Measurements from ENCODE around the gene PRKAG2.

Gene PRKAG2

GRCh38 chr7:151590071-151590849, 286.7 kb downstream of the PRKAG2 start:
- no peak overlapping the region for H3K4me2 ChIP-seq (ENCODE audit: low read length)
- no peaks in the 10 kb centered on the region for H3K27me3 ChIP-seq (ENCODE audit: low read depth, low read length)
- no peak overlapping the region for H3K9ac ChIP-seq (ENCODE audit: low read length)

DNA sequence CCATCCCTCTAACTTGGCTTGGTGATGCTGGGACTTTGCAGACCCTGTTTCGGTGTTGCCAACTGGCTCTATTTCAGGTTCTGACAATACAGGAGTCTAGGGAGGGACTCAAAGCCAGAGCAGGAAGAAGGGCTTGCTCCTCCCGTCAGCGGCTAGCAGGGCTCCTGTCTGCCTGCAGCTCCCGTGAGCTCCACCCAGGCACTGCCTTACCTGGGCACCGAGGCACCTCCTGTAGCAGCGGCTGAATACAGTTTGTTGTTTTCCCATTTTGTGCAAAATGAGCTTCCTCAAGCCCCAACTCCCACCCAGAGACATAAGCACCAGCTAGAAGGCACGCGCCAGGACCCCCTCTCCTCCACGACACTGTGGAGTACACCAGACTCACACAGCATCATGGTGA, 287.9 kb downstream of the PRKAG2 start:
- no peak for TF ChIP-seq EZH2phosphoT487 (IDR thresholded peaks at IDR 0.05; ENCODE audit: low read depth)
- TF ChIP-seq CTCF (IDR thresholded peaks at IDR 0.05; ENCODE audit: low read depth, low read length) = no peak
- no peaks in the 10 kb centered on the region for H3K4me1 ChIP-seq (ENCODE audit: low read length)

More at GRCh38 chr7:151590071-151590849, 286.7 kb downstream of the PRKAG2 start:
- Histone ChIP-seq H3K36me3 (replicated peaks; ENCODE audit: low read depth, low read length) (no peaks in the 10 kb centered on the region), H4K20me1 (ENCODE audit: insufficient read depth, low read length) (no peaks in the 10 kb centered on the region), H3K27ac (ENCODE audit: low read length) (no peak overlapping the region), H3K4me1 (ENCODE audit: low read length) (no peaks in the 10 kb centered on the region), H3K79me2 (ENCODE audit: low read length) (no peaks in the 10 kb centered on the region), H3K4me3 (ENCODE audit: low read length) (no peak overlapping the region), H3K9me3 (ENCODE audit: insufficient read depth, low read length) (no peaks in the 10 kb centered on the region), H2AFZ (ENCODE audit: low read depth, low read length) (no peak overlapping the region)
- no peak for TF ChIP-seq EZH2phosphoT487 (IDR thresholded peaks at IDR 0.05; ENCODE audit: low read depth)

DNA sequence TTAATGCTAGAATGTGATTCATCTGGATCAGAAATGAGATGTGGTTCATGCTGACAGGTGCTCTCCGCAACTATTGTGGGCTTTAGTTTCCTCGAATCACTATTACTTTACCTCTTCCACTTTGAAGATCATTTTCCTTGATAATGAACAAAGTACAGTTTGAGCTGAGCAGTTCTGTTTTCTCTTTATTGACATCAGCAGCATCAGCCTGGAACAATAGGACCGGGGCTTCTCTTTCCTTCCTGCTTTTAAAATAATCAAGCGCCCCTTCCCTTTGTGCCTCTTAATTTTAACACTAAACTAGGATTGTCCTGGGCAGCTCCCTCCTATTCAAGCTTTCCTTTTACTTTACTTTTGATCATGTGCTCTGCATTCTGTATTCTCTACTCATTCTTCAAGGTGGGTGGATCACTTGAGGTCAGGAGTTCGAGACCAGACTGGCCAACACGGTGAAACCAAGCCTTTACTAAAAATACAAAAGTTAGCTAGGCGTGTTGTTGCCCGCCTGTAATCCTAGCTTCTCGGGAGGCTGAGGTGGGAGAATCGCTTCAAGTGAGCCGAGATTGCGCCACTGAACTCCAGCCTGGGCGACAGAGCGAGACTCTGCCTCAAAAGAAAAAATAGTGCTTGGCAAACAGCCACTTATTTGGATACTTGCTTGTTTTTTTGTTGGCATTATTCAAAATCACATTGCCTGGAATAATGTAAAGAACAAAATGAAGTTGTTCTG, 290.2 kb downstream of the PRKAG2 start:
- Histone ChIP-seq H3K9ac (ENCODE audit: low read length) (no peak overlapping the region), H3K4me2 (ENCODE audit: low read length) (no peak overlapping the region)

More for the DNA sequence above, 287.9 kb downstream of the PRKAG2 start:
- no peaks in the 10 kb centered on the region for H3K9me3 ChIP-seq (ENCODE audit: insufficient read depth, low read length)
- H3K79me2 ChIP-seq (ENCODE audit: low read length) = no peaks in the 10 kb centered on the region
- H3K36me3 ChIP-seq (replicated peaks; ENCODE audit: low read depth, low read length) = no peaks in the 10 kb centered on the region
- no peak overlapping the region for H2AFZ ChIP-seq (ENCODE audit: low read depth, low read length)
- no peaks in the 10 kb centered on the region for H4K20me1 ChIP-seq (ENCODE audit: insufficient read depth, low read length)
- no peak overlapping the region for H3K4me2 ChIP-seq (ENCODE audit: low read length)
- no peak overlapping the region for H3K4me3 ChIP-seq (ENCODE audit: low read length)
- H3K27me3 ChIP-seq (ENCODE audit: low read depth, low read length) = no peaks in the 10 kb centered on the region
- H3K27ac ChIP-seq (ENCODE audit: low read length) = no peak overlapping the region
- H3K9ac ChIP-seq (ENCODE audit: low read length) = no peak overlapping the region

GRCh38 chr7:151585744-151586393, 291.0 kb downstream of the PRKAG2 start:
- TF ChIP-seq EZH2phosphoT487 (IDR thresholded peaks at IDR 0.05; ENCODE audit: low read depth) (no peak), CTCF (IDR thresholded peaks at IDR 0.05; ENCODE audit: low read depth, low read length) (no peak)
- H3K27ac ChIP-seq (ENCODE audit: low read length) = no peak overlapping the region
- no peak overlapping the region for H3K4me2 ChIP-seq (ENCODE audit: low read length)
- no peak overlapping the region for H3K4me3 ChIP-seq (ENCODE audit: low read length)
- H3K9me3 ChIP-seq (ENCODE audit: insufficient read depth, low read length) = no peaks in the 10 kb centered on the region
- no peaks in the 10 kb centered on the region for H3K36me3 ChIP-seq (replicated peaks; ENCODE audit: low read depth, low read length)
- no peaks in the 10 kb centered on the region for H3K79me2 ChIP-seq (ENCODE audit: low read length)
- no peaks in the 10 kb centered on the region for H4K20me1 ChIP-seq (ENCODE audit: insufficient read depth, low read length)
- no peak overlapping the region for H2AFZ ChIP-seq (ENCODE audit: low read depth, low read length)
- H3K9ac ChIP-seq (ENCODE audit: low read length) = no peak overlapping the region
- no peaks in the 10 kb centered on the region for H3K4me1 ChIP-seq (ENCODE audit: low read length)
- no peaks in the 10 kb centered on the region for H3K27me3 ChIP-seq (ENCODE audit: low read depth, low read length)

More for the DNA sequence above, 290.2 kb downstream of the PRKAG2 start:
- Histone ChIP-seq H3K9me3 (ENCODE audit: insufficient read depth, low read length) (no peaks in the 10 kb centered on the region), H4K20me1 (ENCODE audit: insufficient read depth, low read length) (no peaks in the 10 kb centered on the region), H3K27ac (ENCODE audit: low read length) (no peak overlapping the region), H2AFZ (ENCODE audit: low read depth, low read length) (no peak overlapping the region), H3K27me3 (ENCODE audit: low read depth, low read length) (no peaks in the 10 kb centered on the region), H3K4me1 (ENCODE audit: low read length) (no peaks in the 10 kb centered on the region), H3K36me3 (replicated peaks; ENCODE audit: low read depth, low read length) (no peaks in the 10 kb centered on the region), H3K79me2 (ENCODE audit: low read length) (no peaks in the 10 kb centered on the region), H3K4me3 (ENCODE audit: low read length) (no peak overlapping the region)
- TF ChIP-seq CTCF (IDR thresholded peaks at IDR 0.05; ENCODE audit: low read depth, low read length) = no peak
- TF ChIP-seq EZH2phosphoT487 (IDR thresholded peaks at IDR 0.05; ENCODE audit: low read depth) = no peak
